GM10847 (cell line): ENCODE measurements around the gene CD300H.

ENCODE experiments used
- POLR2A ChIP-seq: IDR thresholded peaks from 2 replicates; pipeline ENCODE4 v1.6.1; 2011; ENCODE audit not compliant: insufficient read length; ENCODE audit errors: extremely low read depth

Gene CD300H

DNA sequence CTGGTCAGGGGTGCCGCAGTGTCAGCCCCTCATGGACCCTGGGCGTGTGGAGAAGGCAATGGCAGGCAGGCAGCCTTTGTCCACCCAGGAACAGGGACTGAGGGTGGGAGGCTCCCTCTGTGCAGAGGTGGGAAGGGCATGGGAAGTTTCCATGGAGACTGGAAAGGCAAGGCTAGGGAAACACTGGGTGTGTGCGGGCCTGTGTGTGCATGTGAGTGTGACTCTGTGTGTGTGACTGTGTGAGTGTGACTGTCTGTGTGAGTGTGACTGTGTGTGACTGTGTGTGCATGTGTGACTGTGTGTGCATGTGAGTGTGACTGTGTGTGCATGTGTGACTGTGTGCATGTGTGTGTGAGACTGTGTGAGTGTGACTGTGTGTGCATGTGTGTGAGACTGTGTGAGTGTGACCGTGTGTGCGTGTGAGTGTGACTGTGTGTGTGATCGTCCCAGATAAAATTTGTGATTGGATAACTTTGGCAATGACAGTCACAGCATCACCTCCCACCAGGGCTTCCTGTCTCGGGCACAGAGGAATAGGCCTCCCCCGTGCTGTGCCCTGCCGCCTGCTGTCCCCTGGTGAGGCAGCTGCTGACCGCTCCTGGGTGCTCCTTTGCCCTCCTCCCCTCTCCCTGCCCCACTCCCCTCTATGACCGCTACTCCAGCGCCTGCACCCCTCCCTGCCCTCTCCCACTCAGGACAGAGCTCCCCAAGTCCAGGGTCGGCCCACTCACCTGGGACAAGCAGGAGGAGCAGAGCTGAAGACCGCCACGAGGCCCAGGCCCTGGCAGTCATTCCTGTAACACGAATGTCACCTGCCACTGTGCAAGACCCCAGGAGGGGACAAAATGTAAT, 22.1 kb downstream of the CD300H start:
- no peak for TF ChIP-seq POLR2A

DNA sequence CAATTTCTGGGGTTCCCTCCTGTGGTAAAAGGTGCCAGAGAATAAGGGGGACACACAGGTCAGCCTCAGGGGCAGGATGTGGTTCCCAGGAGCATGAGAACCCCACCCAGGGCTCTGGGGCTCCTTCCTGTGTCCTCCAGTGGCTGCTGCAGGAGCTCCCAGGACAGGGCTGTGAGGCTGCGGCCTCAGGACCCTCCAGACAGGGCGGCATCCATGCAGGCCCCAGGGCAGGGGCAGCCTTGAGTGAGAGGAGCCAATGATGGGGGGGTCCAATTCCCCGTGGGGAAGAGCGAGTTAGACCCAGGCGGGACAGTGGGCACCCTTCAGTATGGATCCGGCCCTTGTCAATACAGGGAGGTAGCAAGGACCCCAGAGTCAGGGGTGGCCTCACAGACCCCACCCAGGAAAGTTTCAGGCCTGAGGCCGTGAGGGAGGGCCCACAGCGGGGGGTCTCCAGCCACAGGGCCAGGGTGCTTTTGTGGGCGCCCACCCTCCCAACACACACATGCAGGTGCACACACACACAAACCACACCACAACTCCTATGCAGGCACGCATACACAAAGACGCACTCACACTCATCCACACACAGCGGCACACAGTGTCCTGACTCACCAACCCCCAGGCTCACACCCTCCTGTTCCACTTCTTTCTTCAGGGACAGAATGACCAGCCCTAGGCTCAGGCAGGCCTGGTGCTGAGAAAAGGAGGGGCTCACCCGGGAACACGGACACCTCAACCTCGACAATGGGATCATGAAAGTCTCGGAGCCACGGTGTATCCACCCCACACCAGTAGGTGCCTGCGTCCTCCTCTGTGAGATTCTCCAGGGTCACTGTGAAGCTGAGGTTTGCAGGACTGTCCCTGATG, 23.2 kb downstream of the CD300H start:
- TF ChIP-seq POLR2A, result no peak

DNA sequence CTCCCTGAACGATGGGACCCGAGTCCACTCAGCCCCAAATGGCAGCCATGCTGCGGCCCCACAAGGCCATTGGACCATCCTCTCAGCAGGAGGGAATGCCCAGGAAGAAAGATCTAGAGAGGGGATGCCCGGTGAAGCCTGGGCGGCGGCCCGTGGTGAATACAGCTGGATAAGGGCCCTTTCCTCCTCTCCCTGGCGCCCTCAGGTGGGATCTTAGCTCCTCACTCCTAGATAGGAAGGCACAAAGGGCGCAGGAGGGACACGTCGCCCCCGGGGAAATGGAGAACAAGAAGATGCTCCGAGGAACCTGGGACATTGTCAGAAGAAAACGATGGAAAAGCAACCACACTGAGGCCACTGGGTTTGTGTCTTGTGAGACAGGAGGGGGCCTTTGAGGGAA, 23.9 kb downstream of the CD300H start:
- no peak for TF ChIP-seq POLR2A

DNA sequence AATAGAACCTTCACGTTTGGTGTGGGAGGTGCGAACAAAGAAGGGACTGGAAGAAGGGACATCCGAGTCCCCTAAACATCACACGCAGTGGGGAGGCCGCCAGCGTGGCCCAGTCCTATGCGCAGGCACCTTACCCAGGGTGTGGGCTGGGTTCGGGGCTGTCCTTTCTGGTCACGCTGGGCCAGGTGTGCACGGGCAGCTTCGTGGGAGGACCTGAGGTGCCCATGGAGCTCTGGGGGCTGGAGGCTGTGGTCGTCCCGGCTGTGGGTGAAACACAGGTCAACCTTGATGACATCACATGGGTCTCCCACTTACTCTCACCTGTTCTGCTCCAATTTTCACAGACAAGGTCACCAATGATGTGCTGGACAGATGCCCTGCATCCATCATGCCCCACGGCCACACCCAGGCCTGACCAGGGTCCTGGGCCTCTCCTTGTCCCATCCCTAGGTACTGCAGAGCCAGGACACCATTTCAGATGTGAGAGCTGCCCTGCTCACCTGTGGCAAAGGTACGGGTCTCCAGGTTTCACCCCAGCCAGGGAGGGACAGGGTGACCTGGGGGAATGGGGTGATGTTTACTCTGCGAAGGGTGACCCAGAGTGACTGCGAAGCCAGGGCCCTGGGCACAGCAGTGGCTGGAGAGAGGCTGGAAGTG, 24.5 kb downstream of the CD300H start:
- no peak for TF ChIP-seq POLR2A

DNA sequence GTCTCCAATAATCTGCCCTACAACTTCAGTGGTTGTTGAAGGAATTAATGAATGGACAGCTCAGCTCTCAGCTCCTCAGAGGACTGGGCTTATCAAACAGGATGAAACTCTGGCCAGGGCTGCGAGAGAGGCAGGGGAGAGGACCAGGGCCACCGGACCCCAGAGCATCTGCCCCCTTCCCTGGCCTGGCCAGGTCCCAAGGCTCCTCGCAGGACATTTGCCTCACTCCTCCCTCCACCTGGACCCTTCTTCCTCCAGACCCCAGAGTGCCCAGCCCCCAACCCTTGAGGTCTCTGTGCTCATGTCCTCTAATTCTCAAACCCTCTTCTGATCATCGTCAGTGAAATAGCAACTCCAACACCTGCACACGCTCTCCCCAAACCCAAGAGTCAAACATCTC, 25.1 kb downstream of the CD300H start:
- no peak for TF ChIP-seq POLR2A

DNA sequence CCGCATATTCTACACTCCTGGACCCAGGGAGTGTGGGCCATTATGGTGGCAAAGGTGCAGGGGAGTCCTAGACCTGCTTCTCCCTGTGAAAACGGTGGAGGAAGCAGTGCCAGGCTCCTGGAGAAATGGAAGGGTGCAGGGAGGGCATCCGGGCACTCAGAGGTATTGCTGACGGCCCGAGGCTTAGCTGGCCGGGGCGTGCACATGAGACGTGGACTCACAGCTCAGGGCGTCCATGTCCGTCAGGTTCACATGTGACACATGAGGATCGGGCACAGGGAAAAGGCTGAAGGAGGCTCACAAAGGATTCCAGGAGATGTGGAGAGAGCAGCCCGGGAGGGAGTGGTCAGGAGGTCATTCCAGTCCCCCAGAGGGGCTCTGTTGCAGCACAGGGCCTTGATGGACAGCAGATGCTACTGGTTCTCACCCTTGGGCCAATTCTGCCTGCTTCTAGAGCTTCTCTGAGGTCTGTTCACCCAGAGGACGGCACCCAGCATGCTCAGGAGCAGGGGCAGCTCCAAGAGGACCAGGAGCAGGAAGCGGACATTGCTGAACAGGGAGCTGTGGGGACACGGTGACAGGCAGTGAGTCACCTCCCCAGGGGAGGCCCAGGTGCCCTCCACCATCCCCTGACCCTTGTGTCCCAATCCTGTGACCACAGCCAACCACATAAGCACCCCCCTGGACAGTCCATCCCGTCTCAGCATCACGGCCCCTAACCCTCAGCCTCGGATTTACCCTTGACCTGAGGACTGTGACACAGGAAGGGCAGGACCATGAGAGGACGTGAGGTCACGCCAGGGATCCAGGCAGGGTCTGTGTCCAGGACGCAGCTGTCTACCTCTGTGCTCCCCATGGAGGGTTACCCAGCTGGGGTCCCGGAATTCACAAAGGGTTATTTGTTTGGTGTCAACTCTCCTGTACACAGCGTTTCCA, 25.9 kb downstream of the CD300H start:
- TF ChIP-seq POLR2A, result no peak

DNA sequence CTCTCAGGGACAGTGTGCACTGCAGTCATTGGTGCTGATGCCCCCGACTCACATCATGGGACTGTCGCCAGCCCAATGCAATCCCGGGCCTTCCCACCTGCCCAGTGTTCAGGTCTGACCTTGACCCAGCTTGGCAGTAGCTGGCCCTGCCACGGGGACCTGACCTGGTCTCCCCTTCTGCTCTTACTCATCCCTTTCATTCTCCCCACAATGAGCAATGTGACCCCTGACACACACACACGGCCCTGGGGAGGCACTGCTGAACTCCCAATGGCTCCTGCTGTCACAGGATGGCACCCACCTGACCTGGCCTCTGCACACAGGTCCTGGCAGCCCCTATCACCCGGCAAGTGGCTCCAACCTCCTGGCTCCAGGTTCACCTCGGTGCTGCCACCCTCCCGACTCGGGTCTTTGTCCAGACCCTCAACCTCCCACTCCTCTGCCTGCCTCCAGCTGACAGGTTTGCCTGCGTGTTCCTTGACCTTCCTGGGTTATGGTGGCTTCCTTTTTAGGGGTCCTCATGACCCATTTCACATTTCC, 28.0 kb downstream of the CD300H start:
- TF ChIP-seq POLR2A, result no peak

DNA sequence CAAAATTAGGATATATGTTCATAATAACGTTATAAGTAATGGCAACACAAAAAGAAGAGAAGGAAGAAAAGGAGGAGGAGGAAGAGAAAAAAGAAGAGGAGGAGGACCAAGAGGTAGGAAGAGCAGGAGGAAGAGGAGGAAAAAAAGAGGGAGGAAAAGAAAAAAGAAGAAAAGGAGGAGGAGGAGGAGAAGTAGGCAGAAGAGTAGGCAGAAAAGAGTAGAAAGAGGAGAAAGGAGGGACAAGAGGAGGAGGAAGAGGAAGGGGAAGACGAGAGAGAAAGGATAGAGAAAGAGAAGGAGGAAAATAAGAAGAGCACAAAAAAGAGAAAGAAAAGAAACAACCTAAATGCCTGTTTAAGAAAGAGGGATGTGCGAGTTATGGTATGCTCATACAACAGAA, 30.4 kb downstream of the CD300H start:
- no peak for TF ChIP-seq POLR2A

DNA sequence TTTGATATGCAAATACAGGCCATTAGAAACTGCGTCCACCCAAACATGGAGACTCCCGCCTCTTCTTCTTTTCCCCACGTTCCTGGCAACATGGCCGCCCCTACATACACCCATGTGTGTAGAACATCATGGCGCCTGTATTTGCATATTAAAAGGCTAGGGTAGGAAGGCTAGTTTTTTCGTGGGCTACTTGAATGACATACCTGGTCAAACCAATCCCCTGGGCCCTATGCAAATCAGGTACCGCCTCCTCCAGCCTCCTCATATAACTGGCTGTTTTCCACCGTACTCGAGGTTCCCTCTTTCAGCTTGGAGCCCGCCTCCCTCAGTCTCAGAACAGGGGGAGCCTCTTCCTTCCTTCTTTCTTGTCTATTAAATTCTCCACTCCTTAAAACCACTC, 35.2 kb downstream of the CD300H start:
- TF ChIP-seq POLR2A, result no peak

DNA sequence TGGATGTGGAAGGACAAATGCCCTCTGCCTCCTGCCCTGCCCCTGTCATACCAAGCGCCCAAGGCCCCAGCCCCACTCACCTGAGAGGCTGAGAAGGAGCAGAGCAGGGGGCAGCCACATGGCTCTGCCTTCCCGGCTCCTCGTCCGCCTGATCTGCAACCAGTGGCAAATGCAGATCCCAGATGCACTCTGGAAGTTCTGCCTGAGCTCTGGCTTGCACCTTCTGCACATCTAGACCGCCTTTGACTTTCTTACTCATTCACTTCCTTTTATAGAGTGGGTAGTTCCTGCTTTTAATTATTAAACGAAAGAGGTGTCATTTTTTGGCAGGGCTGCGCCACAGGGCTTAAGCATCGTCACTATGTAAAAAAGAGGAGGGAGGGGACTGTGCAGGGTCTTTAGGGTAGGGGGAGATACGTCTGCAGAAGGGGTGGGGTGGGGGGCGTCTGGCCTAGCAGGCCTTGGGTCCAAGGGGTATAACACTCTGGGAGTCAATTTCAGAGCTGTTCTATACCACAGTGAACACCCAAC, 36.0 kb downstream of the CD300H start, which contains the start of gene CD300LB:
TSS of gene CD300LB (minus strand) at position 245 of the 531 bp plus-strand sequence. CDS start at position 120, 125 bp downstream.
- TF ChIP-seq POLR2A, result no peak

DNA sequence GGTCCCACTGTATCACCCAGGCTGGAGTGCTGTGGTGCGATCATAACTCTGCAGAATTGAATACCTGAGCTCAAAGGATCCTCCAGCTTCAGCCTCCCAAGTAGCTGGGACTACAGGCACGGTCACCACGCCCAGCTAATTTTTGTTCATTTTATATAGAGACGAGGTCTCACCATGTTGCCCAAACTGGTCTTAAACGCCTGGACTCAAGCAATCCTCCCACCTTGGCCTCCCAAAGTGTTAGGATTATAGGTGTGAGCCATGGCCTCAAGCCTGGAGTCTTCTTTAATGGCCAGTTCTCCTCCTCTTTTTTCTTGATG, 36.5 kb downstream of the CD300H start:
- TF ChIP-seq POLR2A, result no peak

DNA sequence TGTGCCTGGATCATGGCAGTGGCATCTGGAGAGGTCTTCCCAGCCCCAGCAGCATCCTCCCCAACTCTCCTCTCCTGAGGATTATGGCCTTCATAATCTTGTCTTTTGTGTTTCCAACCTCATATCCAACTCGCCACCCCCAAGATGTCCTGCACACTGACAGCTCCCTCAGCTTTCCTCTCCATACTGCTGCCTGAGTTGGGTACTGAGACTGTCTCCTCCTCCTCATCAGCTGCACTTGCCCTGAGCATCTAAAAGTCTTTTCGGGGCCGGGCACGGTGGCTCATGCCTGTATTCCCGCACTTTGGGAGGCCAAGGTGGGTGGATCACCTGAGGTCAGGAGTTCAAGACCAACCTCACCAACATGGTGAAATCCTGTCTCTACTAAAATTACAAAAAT, 38.1 kb downstream of the CD300H start:
- no peak for TF ChIP-seq POLR2A

DNA sequence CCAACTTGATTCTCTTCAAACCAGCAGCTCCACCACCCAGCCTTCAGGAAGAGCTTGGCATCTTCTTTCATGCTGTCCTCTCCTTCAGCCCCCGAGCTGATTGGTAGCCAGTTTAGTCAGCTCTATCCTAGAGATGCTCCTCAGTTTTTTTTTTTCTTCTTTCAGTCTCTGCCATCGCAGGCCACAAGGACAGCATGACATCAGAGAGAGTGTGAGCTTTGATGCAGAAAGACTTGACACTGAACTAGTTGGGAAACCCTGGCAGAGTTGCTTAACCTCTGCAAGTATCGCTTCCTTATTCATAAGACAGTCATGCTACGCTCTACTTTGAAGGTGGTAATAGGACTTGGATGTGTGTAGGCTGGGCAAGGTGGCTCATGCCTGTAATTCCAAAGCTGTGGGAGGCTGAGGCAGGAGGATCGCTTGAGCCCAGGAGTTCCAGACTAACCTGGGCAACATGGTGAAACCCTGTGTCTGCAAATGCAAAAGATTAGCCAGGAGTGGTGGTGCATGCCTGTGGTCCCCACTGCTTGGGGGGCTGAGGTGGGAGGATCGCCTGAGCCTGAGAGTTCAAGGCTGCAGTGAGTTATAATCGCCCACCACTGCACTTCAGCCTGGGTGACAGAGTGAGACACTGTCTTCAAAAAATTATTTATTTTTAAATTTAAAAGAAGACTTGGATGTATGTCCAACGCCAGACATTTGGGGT, 38.7 kb downstream of the CD300H start:
- no peak for TF ChIP-seq POLR2A
